Amygdala (tissue), 56 donors: ENCODE measurements around the gene GINM1.

Source experiments
- DNase-seq, 56 donors: peaks; one replicate each; lab custom pipeline; 2025; lab: John Stamatoyannopoulos, UW

GINM1 gene

GRCh38 chr6:149565527-149566409 lies at the start of gene GINM1:
Gene GINM1 (plus strand): TSS chr6:149566375. CDS start chr6:149566415, 40 bp downstream.
- DNase-seq = peak; percentile 46 to 95 (median 88)

GRCh38 chr6:149529650-149530049 lies 36.5 kb upstream of the GINM1 start:
- no peak for DNase-seq

GRCh38 chr6:149534742-149535141 lies 31.4 kb upstream of the GINM1 start:
- DNase-seq = no peak

- no peak for DNase-seq
These were observed 25.0 kb upstream of the GINM1 start for GRCh38 chr6:149541139-149541538.

GRCh38 chr6:149544646-149545257 lies 21.4 kb upstream of the GINM1 start:
- DNase-seq = no peak

GRCh38 chr6:149545258-149545753 lies 20.9 kb upstream of the GINM1 start:
- DNase-seq = peak in 33 of 56 donors; percentile 3 to 57 (median 21)

GRCh38 chr6:149545754-149546471 lies 20.3 kb upstream of the GINM1 start, which contains the start of gene PPIL4:
Gene PPIL4 (minus strand): TSS chr6:149546043. CDS start chr6:149546005, 38 bp downstream.
- DNase-seq = peak; percentile 67 to 97 (median 90)

GRCh38 chr6:149551920-149552319 lies 14.3 kb upstream of the GINM1 start:
- DNase-seq = no peak

- DNase-seq = no peak
These were observed 8.1 kb upstream of the GINM1 start for GRCh38 chr6:149558029-149558428.

GRCh38 chr6:149559389-149559788 lies 6.8 kb upstream of the GINM1 start:
- no peak for DNase-seq

- no peak for DNase-seq
These were observed 5.4 kb upstream of the GINM1 start for GRCh38 chr6:149560736-149561135.

- no peak for DNase-seq
These were observed 2.8 kb upstream of the GINM1 start for GRCh38 chr6:149563203-149563927.

GRCh38 chr6:149563928-149564325 lies 2.2 kb upstream of the GINM1 start:
- no peak for DNase-seq

- DNase-seq = peak in 30 of 56 donors; percentile 11 to 76 (median 51)
These were observed 427 bp downstream of the GINM1 start for GRCh38 chr6:149566410-149567193.

- no peak for DNase-seq
These were observed 1.0 kb downstream of the GINM1 start for GRCh38 chr6:149567194-149567586.

- no peak for DNase-seq
These were observed 1.9 kb downstream of the GINM1 start for GRCh38 chr6:149567945-149568585.

GRCh38 chr6:149580880-149581279 lies 14.7 kb downstream of the GINM1 start:
- DNase-seq = no peak

GRCh38 chr6:149581349-149581748 lies 15.2 kb downstream of the GINM1 start:
- no peak for DNase-seq

- DNase-seq = no peak
These were observed 20.0 kb downstream of the GINM1 start for GRCh38 chr6:149586149-149586548.
